Measurements from ENCODE around the gene SYCE3. TPM values are rescaled to one million over a fixed set of nuclear protein-coding genes. Genes with fewer than 3 reads are reported as not detected.

SYCE3 gene
- total RNA-seq, 1 donor from 2014 or later, result not detected

DNA sequence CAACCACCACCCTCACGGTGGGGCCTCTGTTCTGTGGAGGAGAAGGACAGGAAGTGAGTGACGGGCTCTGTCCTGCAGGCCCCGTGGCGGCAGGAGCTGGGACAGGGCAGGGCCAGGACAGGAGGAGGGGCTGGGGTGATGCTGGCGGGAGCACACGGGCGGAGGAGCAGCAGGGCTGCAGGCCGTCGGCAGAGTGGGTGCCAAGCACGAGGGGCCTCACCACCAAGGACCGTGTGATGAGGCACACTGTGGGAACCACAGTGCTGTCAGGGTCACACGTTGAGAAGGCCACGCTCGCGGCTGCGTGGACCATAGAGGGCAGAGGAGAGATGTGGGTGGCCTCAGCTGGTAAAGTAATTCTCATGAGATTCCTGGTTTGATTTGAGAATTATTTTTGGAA, 45.8 kb downstream of the SYCE3 start:
- Mint-ChIP-seq H3K4me3 (ENCODE audit: low read depth) (no peak overlapping the region), H3K9me3 (ENCODE audit: low read depth) (no peaks in the 10 kb centered on the region), H3K27ac (no peak overlapping the region), H3K4me1 (ENCODE audit: low read depth) (no peaks in the 10 kb centered on the region), H3K36me3 (ENCODE audit: insufficient read depth) (peaks cover 2% of the 10 kb centered on the region), H3K27me3 (no peaks in the 10 kb centered on the region)
- DNase-seq (ENCODE audit: low spot score, unreplicated experiment), result no peak
- TF ChIP-seq CTCF (IDR thresholded peaks at IDR 0.05; ENCODE audit: unreplicated experiment), result no peak

GRCh38 chr22:50516068-50516467, 46.7 kb downstream of the SYCE3 start:
- no peaks in the 10 kb centered on the region for H3K27me3 Mint-ChIP-seq
- no peaks in the 10 kb centered on the region for H3K4me1 Mint-ChIP-seq (ENCODE audit: low read depth)
- H3K9me3 Mint-ChIP-seq (ENCODE audit: low read depth), result no peaks in the 10 kb centered on the region
- no peak for TF ChIP-seq CTCF (IDR thresholded peaks at IDR 0.05; ENCODE audit: unreplicated experiment)
- H3K36me3 Mint-ChIP-seq (ENCODE audit: insufficient read depth), result peaks cover 2% of the 10 kb centered on the region
- H3K27ac Mint-ChIP-seq, result no peak overlapping the region
- H3K4me3 Mint-ChIP-seq (ENCODE audit: low read depth), result no peak overlapping the region
- DNase-seq (ENCODE audit: low spot score, unreplicated experiment), result no peak

GRCh38 chr22:50513175-50513574, 49.5 kb downstream of the SYCE3 start:
- Mint-ChIP-seq H3K36me3 (ENCODE audit: insufficient read depth) (peaks cover 2% of the 10 kb centered on the region), H3K4me1 (ENCODE audit: low read depth) (peaks cover 10% of the 10 kb centered on the region), H3K9me3 (ENCODE audit: low read depth) (no peaks in the 10 kb centered on the region), H3K4me3 (ENCODE audit: low read depth) (no peak overlapping the region), H3K27me3 (no peaks in the 10 kb centered on the region), H3K27ac (no peak overlapping the region)
- no peak for TF ChIP-seq CTCF (IDR thresholded peaks at IDR 0.05; ENCODE audit: unreplicated experiment)
- no peak for DNase-seq (ENCODE audit: low spot score, unreplicated experiment)

- H3K4me3 Mint-ChIP-seq (ENCODE audit: low read depth), result peak overlapping the region; percentile 95
- no peaks in the 10 kb centered on the region for H3K27me3 Mint-ChIP-seq
- H3K36me3 Mint-ChIP-seq (ENCODE audit: insufficient read depth), result no peaks in the 10 kb centered on the region
- peaks cover 15% of the 10 kb centered on the region for H3K4me1 Mint-ChIP-seq (ENCODE audit: low read depth)
- no peak for DNase-seq (ENCODE audit: low spot score, unreplicated experiment)
- no peaks in the 10 kb centered on the region for H3K9me3 Mint-ChIP-seq (ENCODE audit: low read depth)
- TF ChIP-seq CTCF (IDR thresholded peaks at IDR 0.05; ENCODE audit: unreplicated experiment), result no peak
- peak overlapping the region; percentile 93 for H3K27ac Mint-ChIP-seq
Observed at GRCh38 chr22:50508897-50509296, 53.8 kb downstream of the SYCE3 start.

- TF ChIP-seq CTCF (IDR thresholded peaks at IDR 0.05; ENCODE audit: unreplicated experiment), result no peak
- Mint-ChIP-seq H3K4me3 (ENCODE audit: low read depth) (peak within 1 kb of the TSS; percentile 95), H3K36me3 (ENCODE audit: insufficient read depth) (no peaks in the 10 kb centered on the region), H3K27me3 (no peaks in the 10 kb centered on the region), H3K27ac (peak within 1 kb of the TSS; percentile 98), H3K9me3 (ENCODE audit: low read depth) (no peaks in the 10 kb centered on the region), H3K4me1 (ENCODE audit: low read depth) (peaks cover 15% of the 10 kb centered on the region)
- DNase-seq (ENCODE audit: low spot score, unreplicated experiment), result no peak
Observed at GRCh38 chr22:50507991-50508884, 54.5 kb downstream of the SYCE3 start, which contains the start of gene NCAPH2. Gene NCAPH2, plus strand, starts transcription at chr22:50508224. Its CDS starts 114 bp downstream, at chr22:50508338.

All from progenitor cell of endocrine pancreas (in vitro differentiated cells).